ENCODE measurements around the gene NRXN3. TPM values are rescaled to one million over a fixed set of nuclear protein-coding genes. Genes with fewer than 3 reads are reported as not detected.

NRXN3 gene
- total RNA-seq, 1 experiment from 2014 or later: not detected

- TF ChIP-seq CTCF (IDR thresholded peaks at IDR 0.05; ENCODE audit: unreplicated experiment): no peak
- no peak overlapping the region for H3K4me3 Mint-ChIP-seq (ENCODE audit: low read depth, unreplicated experiment)
- no TSS peak for BruUV-seq (replicated peaks)
- intact Hi-C loops (cut with micrococcal nuclease; ENCODE audit: unreplicated experiment): no loop called here
- DNase-seq: no peak
- H3K27me3 Mint-ChIP-seq (ENCODE audit: unreplicated experiment): no peaks in the 10 kb centered on the region
- H3K4me1 Mint-ChIP-seq (ENCODE audit: low read depth, unreplicated experiment): no peaks in the 10 kb centered on the region
- no peak overlapping the region for H3K27ac Mint-ChIP-seq (ENCODE audit: unreplicated experiment)
- no peaks in the 10 kb centered on the region for H3K36me3 Mint-ChIP-seq (ENCODE audit: insufficient read depth, unreplicated experiment)
- peaks cover 5% of the 10 kb centered on the region for H3K9me3 Mint-ChIP-seq (ENCODE audit: low read depth, unreplicated experiment)
- CTCF ChIA-PET: no interaction called here
These were observed 1378.7 kb downstream of the NRXN3 start for GRCh38 chr14:79548836-79549235.

- Mint-ChIP-seq H3K9me3 (ENCODE audit: low read depth, unreplicated experiment) (peaks cover 4% of the 10 kb centered on the region), H3K36me3 (ENCODE audit: insufficient read depth, unreplicated experiment) (no peaks in the 10 kb centered on the region), H3K27ac (ENCODE audit: unreplicated experiment) (no peak overlapping the region), H3K4me1 (ENCODE audit: low read depth, unreplicated experiment) (no peaks in the 10 kb centered on the region), H3K27me3 (ENCODE audit: unreplicated experiment) (no peaks in the 10 kb centered on the region), H3K4me3 (ENCODE audit: low read depth, unreplicated experiment) (no peak overlapping the region)
- intact Hi-C loops (cut with micrococcal nuclease; ENCODE audit: unreplicated experiment): no loop called here
- DNase-seq: no peak
- CTCF ChIA-PET: no interaction called here
- no TSS peak for BruUV-seq (replicated peaks)
- no peak for TF ChIP-seq CTCF (IDR thresholded peaks at IDR 0.05; ENCODE audit: unreplicated experiment)
These were observed 1379.3 kb downstream of the NRXN3 start for GRCh38 chr14:79549515-79549914.

GRCh38 chr14:79551523-79551922, 1381.3 kb downstream of the NRXN3 start:
- TF ChIP-seq CTCF (IDR thresholded peaks at IDR 0.05; ENCODE audit: unreplicated experiment): no peak
- H3K4me3 Mint-ChIP-seq (ENCODE audit: low read depth, unreplicated experiment): no peak overlapping the region
- no peak overlapping the region for H3K27ac Mint-ChIP-seq (ENCODE audit: unreplicated experiment)
- H3K36me3 Mint-ChIP-seq (ENCODE audit: insufficient read depth, unreplicated experiment): no peaks in the 10 kb centered on the region
- H3K27me3 Mint-ChIP-seq (ENCODE audit: unreplicated experiment): no peaks in the 10 kb centered on the region
- no peaks in the 10 kb centered on the region for H3K4me1 Mint-ChIP-seq (ENCODE audit: low read depth, unreplicated experiment)
- intact Hi-C loops (cut with micrococcal nuclease; ENCODE audit: unreplicated experiment): no loop called here
- H3K9me3 Mint-ChIP-seq (ENCODE audit: low read depth, unreplicated experiment): peaks cover 4% of the 10 kb centered on the region
- DNase-seq: no peak
- no TSS peak for BruUV-seq (replicated peaks)
- CTCF ChIA-PET: interaction anchor here (1.0 kb wide), 1 partner anchor 12 kb away, joined by 3 read pairs; no protein-coding TSS in a partner anchor

- no TSS peak for BruUV-seq (replicated peaks)
- Mint-ChIP-seq H3K27ac (ENCODE audit: unreplicated experiment) (no peak overlapping the region), H3K36me3 (ENCODE audit: insufficient read depth, unreplicated experiment) (no peaks in the 10 kb centered on the region), H3K27me3 (ENCODE audit: unreplicated experiment) (no peaks in the 10 kb centered on the region), H3K9me3 (ENCODE audit: low read depth, unreplicated experiment) (peaks cover 4% of the 10 kb centered on the region), H3K4me3 (ENCODE audit: low read depth, unreplicated experiment) (no peak overlapping the region), H3K4me1 (ENCODE audit: low read depth, unreplicated experiment) (no peaks in the 10 kb centered on the region)
- CTCF ChIA-PET: interaction anchor here (1.0 kb wide), 1 partner anchor 11 kb away, joined by 3 read pairs; no protein-coding TSS in a partner anchor
- no peak for TF ChIP-seq CTCF (IDR thresholded peaks at IDR 0.05; ENCODE audit: unreplicated experiment)
- DNase-seq: no peak
- intact Hi-C loops (cut with micrococcal nuclease; ENCODE audit: unreplicated experiment): no loop called here
These were observed 1382.6 kb downstream of the NRXN3 start for GRCh38 chr14:79552778-79553177.
